AG04449 (cell line): Measurements from ENCODE around the gene GGT1.
A peak's percentile ranks its signal among the peaks of the same experiment; 100 is the strongest.
"Not testable (repeated sequence)": the region's sequence is repeated elsewhere in the genome, so short reads cannot be mapped to it uniquely, and the experiment has no call there.

Experiments
- CTCF ChIA-PET: fragments of 350-600 bp; formaldehyde crosslinking; extraction: SDS; loops from one replicate; lab custom pipeline; 2021; ENCODE audit warnings: antibody characterized with exemption; lab: Yijun Ruan, JAX
- POLR2A ChIA-PET: fragments of 400-600, 350-600 bp; formaldehyde crosslinking; extraction: SDS; loops from one replicate; lab custom pipeline; 2020; ENCODE audit warnings: antibody characterized with exemption, inconsistent platforms; lab: Yijun Ruan, JAX
- DNase-seq: peaks from one replicate; pipeline ENCODE4 v3.0.0-alpha.2; 2010; ENCODE audit warnings: low read depth, low spot score
- H3K4me3 ChIP-seq: 2 replicates; pipeline ENCODE4 v1.5.1; 2011; ENCODE audit warnings: low read depth, mild to moderate bottlenecking, control low read depth, low read length
- TF ChIP-seq, protein P1 (sequence below): IDR thresholded peaks from one replicate; pipeline ENCODE4 v1.5.1; 2011; ENCODE audit warnings: mild to moderate bottlenecking, moderate library complexity, low read length, control low read depth, inconsistent platforms; ENCODE audit not compliant: insufficient read depth; ENCODE audit errors: missing control alignments

GGT1 gene

DNA sequence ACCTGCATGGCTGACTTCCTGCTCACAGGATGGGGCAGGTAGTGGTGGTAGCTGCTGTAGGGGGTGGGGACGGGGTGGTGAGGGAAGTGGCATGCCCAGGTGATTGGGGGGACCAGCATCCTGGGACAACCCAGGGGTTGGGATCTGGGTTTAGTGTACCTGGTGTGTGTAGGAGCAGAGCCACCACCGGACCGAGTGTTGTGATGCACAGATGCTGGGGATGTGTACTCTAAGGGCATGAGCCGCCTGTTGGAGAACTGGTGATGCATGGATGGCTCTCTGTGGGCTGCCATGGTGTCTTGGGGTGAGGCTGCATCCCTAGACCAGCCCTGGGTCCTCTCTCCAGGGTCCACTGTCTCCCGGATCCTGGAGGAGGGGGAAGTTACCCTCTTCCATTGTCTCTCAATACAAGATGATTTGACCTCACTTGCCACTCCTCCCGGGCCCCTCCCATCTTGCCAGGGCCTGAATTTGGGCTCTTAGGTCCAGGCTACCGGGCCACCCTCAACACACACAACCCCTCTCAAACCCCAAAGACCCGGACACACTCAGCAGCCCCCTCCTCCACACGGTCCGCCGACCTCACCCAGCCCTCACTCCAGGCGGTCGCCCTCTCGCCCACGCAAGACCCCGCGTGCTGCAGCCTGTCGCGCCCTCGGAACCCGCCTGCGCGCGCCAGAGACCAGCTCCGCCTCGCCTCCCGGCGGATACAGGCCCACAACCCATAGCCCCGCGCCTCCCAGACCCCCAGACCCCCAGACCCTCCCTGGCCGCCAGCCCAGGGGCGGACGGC lies 10.7 kb upstream of the GGT1 start:
- ChIA-PET POLR2A (interaction anchor here (0.6 kb wide), 1 partner anchor 361 kb away, joined by 3 read pairs; no protein-coding TSS in a partner anchor), CTCF (no interaction called here)

DNA sequence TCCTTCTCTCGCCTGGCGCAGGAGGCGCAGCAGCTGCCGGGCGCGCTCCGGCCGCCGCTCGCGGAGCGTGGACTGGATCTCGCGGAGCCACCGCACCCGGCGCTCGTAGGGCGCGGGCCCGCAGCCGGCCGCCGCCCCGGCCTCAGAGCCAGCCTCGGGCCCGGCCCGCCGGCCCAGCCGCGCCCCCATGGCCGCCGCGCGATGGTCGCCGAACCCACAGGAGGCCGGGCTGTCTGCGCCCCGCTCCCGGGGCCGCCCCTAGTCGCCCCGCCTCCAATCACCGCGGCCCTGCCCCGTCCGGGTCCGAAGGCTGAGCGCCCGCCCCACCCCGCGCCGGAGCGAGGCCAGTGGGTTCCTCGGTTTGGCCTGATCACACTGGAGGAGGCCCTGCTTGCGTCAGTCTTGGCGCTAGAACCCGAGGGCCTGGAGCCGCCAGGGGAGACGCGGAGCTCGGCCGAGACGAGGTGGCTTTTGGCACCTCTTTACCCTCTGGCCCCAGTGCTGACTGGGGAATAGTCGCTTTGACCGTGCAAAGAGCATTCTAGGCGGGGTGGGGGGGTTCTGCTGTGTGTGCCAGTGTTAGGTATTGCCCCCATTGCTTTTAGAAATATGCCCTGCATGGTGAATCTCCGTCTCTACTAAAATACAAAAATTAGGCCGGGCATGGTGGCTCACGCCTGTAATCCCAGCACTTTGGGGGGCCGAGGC lies 10.0 kb upstream of the GGT1 start, which contains the start of gene LRRC75B:
TSS of gene LRRC75B (minus strand) at position 223 of the 708 bp plus-strand sequence. CDS start at position 189, 34 bp downstream.
- ChIA-PET CTCF (no interaction called here), POLR2A (interaction anchor here (0.6 kb wide), 2 partner anchors 13 to 362 kb away, joined by 3 read pairs; no protein-coding TSS in a partner anchor)
- peak within 1 kb of the TSS; percentile 64 for H3K4me3 ChIP-seq
- TF ChIP-seq, protein P1, sequence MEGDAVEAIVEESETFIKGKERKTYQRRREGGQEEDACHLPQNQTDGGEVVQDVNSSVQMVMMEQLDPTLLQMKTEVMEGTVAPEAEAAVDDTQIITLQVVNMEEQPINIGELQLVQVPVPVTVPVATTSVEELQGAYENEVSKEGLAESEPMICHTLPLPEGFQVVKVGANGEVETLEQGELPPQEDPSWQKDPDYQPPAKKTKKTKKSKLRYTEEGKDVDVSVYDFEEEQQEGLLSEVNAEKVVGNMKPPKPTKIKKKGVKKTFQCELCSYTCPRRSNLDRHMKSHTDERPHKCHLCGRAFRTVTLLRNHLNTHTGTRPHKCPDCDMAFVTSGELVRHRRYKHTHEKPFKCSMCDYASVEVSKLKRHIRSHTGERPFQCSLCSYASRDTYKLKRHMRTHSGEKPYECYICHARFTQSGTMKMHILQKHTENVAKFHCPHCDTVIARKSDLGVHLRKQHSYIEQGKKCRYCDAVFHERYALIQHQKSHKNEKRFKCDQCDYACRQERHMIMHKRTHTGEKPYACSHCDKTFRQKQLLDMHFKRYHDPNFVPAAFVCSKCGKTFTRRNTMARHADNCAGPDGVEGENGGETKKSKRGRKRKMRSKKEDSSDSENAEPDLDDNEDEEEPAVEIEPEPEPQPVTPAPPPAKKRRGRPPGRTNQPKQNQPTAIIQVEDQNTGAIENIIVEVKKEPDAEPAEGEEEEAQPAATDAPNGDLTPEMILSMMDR: no peak
- peak; percentile 21 for DNase-seq

More for the DNA sequence above, 10.7 kb upstream of the GGT1 start:
- TF ChIP-seq, protein P1: no peak
- no peak for DNase-seq
- H3K4me3 ChIP-seq: peak overlapping the region; percentile 64

DNA sequence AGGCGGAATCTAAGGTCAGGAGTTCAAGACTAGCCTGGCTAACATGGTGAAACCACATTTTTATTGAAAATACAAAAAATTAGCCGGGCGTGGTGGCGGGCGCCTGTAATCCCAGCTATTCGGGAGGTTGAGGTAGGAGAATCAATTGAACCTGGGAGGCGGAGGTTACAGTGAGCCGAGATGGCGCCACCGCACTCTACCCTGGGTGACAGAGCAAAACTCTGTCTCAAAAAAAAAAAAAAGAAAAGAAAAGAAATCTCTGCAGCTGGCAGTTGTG lies 9.5 kb upstream of the GGT1 start:
- POLR2A ChIA-PET: interaction anchor here (0.6 kb wide), 1 partner anchor 13 kb away, joined by 3 read pairs; no protein-coding TSS in a partner anchor
- DNase-seq, CTCF ChIA-PET: not testable (repeated sequence)
- H3K4me3 ChIP-seq: peak overlapping the region; percentile 64

DNA sequence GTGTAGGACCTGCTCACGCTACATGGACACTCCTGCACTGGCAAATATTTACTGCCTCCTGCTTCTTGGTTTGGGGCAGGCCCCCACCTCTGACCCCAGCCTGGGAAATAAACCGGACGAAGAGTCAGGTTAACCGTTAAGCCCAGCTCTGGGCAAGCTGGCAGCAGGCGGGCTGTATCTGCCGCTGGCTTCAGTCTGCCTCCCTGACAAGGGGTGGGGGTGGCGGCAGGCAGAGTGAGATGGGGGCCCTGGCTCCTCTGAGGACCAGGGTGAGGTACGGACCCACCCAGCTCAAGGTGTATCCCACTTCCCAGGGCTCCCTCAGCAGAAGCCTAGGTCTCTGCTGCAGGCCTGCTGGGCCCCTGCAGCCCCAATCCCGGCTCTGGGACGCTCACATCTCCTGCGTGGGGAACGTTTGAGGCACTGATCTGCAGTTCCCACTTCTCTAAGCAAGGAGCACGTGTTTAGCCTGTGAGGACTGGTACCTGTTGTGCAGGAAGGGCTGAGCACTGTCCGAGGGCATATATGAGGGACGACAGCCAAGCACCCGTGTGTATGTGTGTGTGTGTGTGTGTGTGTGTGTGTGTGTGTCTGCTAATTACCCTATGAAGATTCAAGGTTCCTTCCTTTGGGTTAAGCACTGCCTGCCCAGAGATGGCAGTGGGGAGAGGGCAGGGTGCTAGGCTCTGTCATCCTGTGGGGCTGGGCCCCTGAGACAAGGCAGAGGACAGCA lies 9.0 kb upstream of the GGT1 start:
- TF ChIP-seq, protein P1: no peak
- POLR2A ChIA-PET: no interaction called here
- CTCF ChIA-PET: no interaction called here
- DNase-seq: no peak
- no peak overlapping the region for H3K4me3 ChIP-seq

DNA sequence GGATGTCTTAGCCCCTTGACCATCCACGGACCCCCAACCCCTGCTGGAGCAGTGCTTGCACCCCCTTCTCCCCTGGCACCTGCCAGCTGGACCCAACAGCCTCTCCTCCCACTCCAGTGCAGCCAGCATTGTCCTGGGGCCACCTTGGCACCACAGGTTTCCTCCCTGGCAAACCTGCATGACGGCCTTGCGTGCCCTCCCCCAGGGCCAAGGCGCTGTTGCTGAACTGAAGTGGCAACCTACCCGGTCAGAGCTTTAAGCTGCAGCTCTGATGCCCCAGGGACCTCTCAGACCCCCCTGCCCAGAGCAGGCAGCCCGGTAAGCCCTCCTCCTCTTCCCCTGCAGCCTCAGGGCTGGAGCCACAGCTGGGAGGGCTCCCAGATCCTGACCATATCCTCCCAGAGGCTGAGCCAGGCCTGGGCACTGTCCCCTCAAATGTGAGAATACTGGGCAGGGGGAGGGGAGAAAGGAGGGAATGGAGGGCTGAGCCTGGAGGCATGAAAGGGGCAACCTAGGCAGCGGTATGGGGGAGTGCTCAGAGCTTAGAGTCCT lies 8.3 kb upstream of the GGT1 start:
- no peak overlapping the region for H3K4me3 ChIP-seq
- ChIA-PET POLR2A (no interaction called here), CTCF (no interaction called here)
- DNase-seq: no peak
- TF ChIP-seq, protein P1: no peak

DNA sequence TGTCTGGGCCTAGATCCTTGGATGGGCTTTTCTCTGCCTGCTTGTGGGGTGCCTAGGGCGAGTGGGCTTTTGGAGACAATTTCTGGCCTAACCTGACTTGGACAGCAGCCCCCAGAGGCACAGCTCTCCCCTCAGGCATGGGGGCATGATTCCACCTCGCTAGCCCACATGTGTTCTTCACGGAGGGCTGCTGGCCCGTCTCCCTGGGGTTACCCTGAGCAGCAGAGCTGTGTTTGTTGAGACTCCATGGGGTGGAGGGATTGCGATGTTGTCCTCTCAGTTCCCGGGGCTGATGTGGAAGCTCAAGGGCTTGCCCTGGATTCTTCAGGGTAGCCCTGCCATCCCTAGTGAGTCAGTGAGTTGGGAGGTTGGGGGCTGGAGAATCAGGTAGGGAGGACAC lies 7.8 kb upstream of the GGT1 start:
- no peak overlapping the region for H3K4me3 ChIP-seq
- CTCF ChIA-PET: no interaction called here
- no peak for DNase-seq
- TF ChIP-seq, protein P1: no peak
- POLR2A ChIA-PET: no interaction called here
